ENCODE data around the gene UST.

Gene UST

DNA sequence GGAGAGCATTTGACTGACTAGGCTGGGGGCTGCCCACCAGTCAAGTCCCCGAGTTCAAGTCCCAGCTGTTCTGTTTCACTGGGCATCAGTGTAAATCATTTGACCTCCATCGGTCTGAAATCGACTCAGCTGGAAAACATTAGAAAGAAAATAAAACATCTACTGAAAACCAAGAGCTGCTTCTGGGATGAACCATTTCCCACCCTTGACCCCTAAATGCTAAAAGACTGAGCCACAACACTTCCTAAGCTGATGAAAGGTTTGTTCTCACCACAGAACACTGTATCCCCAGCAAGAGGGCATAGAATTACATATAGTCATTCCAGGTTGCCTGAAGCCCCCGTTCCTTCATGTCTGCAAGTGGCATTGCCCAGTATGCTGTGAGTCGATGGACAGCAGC lies 333.7 kb downstream of the UST start:
- peak; percentile 88 for DNase-seq (ENCODE audit: low read depth)
- TF ChIP-seq, protein P1, sequence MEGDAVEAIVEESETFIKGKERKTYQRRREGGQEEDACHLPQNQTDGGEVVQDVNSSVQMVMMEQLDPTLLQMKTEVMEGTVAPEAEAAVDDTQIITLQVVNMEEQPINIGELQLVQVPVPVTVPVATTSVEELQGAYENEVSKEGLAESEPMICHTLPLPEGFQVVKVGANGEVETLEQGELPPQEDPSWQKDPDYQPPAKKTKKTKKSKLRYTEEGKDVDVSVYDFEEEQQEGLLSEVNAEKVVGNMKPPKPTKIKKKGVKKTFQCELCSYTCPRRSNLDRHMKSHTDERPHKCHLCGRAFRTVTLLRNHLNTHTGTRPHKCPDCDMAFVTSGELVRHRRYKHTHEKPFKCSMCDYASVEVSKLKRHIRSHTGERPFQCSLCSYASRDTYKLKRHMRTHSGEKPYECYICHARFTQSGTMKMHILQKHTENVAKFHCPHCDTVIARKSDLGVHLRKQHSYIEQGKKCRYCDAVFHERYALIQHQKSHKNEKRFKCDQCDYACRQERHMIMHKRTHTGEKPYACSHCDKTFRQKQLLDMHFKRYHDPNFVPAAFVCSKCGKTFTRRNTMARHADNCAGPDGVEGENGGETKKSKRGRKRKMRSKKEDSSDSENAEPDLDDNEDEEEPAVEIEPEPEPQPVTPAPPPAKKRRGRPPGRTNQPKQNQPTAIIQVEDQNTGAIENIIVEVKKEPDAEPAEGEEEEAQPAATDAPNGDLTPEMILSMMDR (conservative IDR thresholded peaks at IDR 0.05; ENCODE audit: low read depth, low read length) = no peak
- no peak overlapping the region for H3K4me3 ChIP-seq (ENCODE audit: low read depth, low read length)

DNA sequence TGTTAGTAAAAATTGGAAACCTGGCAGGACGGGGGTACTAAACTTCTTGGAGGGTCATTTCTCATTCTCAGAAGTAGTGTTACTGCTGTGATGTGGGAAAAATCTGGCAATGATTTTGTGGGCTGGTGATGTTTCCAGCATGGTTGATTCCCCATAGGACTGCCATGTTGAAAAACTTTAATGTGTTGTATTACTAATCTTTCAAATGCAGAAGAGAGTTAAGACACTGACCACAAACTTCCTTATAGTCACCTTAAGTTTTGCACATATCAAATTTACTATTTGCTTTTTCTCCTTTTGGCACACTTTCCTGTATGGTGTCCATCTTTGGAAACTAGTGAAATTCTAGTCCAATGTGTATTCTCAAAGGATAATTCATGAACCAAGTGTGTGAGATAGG lies 334.5 kb downstream of the UST start:
- no peak overlapping the region for H3K4me3 ChIP-seq (ENCODE audit: low read depth, low read length)
- no peak for DNase-seq (ENCODE audit: low read depth)
- TF ChIP-seq, protein P1 (conservative IDR thresholded peaks at IDR 0.05; ENCODE audit: low read depth, low read length) = no peak

DNA sequence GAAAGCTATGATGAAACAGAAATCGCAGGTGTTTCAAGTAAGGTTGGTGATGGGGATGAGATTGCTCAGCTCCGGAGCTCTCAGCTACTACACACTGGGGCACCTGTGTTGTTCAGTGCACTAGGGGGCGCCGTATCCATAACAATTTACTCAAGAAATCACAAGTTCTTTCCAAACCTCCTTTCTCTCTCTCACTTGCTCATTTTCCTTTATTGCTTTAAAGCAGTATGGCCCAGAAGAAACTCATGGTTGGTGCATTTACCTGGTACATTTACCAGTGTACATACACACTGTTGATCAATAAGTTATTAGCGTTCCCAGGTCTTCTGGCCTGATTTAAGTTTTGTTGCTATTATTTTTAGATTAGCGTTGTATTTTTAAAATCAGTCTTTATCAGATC lies 335.5 kb downstream of the UST start:
- DNase-seq (ENCODE audit: low read depth) = peak; percentile 91
- TF ChIP-seq, protein P1 (conservative IDR thresholded peaks at IDR 0.05; ENCODE audit: low read depth, low read length) = peak; percentile 82
- H3K4me3 ChIP-seq (ENCODE audit: low read depth, low read length) = no peak overlapping the region

DNA sequence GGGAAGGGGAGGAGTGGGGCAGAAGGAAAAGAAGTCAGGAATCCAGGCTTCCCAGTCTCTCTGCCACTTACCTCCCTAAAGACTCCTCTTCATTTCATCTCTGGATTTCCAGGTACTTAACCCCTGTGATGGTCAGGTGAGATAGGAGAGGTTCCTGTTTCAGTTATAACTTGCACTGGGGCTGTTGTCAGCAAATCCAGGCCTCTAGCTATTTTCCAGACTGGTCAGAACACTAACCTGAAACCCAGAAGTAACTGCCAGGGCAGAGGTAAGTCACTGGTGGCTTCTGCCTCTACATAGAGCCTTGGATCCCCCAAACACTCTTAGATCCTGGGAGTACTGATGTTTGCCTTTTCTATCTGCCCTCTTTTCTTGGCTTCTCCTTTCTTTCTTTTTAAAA lies 337.2 kb downstream of the UST start:
- no peak for DNase-seq (ENCODE audit: low read depth)
- TF ChIP-seq, protein P1 (conservative IDR thresholded peaks at IDR 0.05; ENCODE audit: low read depth, low read length) = no peak
- H3K4me3 ChIP-seq (ENCODE audit: low read depth, low read length) = no peak overlapping the region

DNA sequence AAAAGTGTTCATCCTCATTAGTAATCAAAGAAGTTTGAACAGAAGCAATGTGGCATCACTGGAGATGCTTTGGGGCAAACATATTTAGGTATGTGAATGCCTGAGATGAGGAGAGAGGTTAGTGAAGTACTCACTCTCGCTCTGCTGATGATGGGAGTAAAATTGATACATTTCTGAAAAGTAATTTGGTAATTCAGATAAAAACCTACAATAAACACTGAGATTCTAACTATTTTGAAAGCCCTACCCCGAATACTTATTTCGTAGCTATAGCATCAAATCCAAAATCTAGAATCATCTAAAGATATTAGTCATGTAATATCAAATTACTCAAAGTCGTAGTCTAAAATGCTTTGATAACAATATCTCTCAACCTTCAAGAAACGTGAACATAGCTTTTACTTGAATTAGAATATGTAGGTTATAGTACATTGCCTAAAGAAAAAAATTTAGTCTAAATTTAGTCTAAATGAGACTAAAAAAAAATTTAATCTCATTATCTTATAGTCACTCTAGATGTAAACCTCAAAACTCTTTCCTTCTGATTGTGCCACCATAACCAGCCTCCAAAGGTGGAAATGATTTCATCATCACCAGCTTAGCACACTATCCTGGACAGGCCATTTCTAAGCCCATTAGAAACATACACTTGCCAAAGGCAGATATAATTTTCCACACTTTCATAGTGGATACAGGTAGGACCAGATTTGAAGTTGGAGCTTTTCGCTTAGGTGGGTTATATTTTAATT lies 338.2 kb downstream of the UST start:
- no peak overlapping the region for H3K4me3 ChIP-seq (ENCODE audit: low read depth, low read length)
- no peak for DNase-seq (ENCODE audit: low read depth)
- TF ChIP-seq, protein P1 (conservative IDR thresholded peaks at IDR 0.05; ENCODE audit: low read depth, low read length) = no peak

DNA sequence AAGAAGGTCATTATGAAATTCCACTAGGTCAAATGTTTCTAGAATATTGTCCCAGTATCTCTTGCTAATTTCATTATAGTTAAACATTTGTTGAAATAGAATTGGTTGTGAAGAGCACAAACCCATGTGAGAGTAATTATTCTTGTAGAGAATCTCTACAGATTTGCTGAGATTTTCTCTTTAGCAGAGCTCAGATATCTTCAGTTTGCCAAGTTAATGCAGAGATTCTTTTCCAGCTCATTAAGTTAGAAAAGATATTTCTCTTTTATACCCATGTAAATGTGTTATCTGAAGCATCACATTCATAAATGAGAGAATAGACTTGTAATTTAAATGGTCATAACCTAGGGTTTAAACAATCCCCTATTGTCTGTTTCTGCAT lies 338.7 kb downstream of the UST start:
- TF ChIP-seq, protein P1 (conservative IDR thresholded peaks at IDR 0.05; ENCODE audit: low read depth, low read length) = no peak
- no peak for DNase-seq (ENCODE audit: low read depth)
- H3K4me3 ChIP-seq (ENCODE audit: low read depth, low read length) = no peak overlapping the region

DNA sequence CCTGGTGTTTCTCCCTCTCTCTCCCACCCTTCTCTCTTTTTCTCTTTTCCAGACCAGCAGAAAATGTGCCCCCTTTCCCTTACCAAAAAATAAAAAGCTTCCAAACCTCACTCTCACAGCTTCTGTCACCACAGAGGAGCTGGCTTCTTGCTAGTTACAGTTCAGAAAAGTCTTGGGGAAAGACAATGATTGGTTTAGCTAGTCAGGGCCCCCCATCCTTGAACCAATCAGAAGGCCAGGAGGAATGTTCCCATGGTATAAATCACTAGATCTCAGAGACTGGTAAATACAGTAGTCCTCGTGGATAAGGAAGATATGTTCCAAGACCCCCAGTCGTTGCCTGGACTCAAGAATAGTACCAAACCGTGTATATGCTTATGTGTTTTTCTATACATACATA lies 339.5 kb downstream of the UST start:
- TF ChIP-seq, protein P1 (conservative IDR thresholded peaks at IDR 0.05; ENCODE audit: low read depth, low read length) = no peak
- DNase-seq (ENCODE audit: low read depth) = no peak
- no peak overlapping the region for H3K4me3 ChIP-seq (ENCODE audit: low read depth, low read length)
